HEK293T (cell line): ENCODE measurements around the gene RORC.

ENCODE experiments used
- CTCF ChIA-PET: fragments of 350-600 bp; formaldehyde crosslinking; extraction: SDS; loops from one replicate; lab custom pipeline; 2021; ENCODE audit warnings: antibody characterized with exemption, inconsistent platforms; lab: Yijun Ruan, JAX
- POLR2A ChIA-PET: fragments of 350-600 bp; formaldehyde crosslinking; extraction: SDS; loops from one replicate; lab custom pipeline; 2020; ENCODE audit warnings: antibody characterized with exemption, inconsistent platforms; lab: Yijun Ruan, JAX
- DNase-seq: peaks from one replicate; pipeline ENCODE4 v3.0.0; 2012; ENCODE audit warnings: mixed read lengths; ENCODE audit errors: extremely low spot score
- ARNT ChIP-seq: fragments of 450-650 bp; IDR thresholded peaks from 2 replicates; pipeline ENCODE4 v1.6.1; 2017; ENCODE audit warnings: mild to moderate bottlenecking
- BHLHE40 ChIP-seq: fragments of 450-650 bp; IDR thresholded peaks from 2 replicates; pipeline ENCODE4 v1.6.1; 2016; ENCODE audit warnings: mild to moderate bottlenecking, moderate library complexity, borderline replicate concordance
- CTBP1 ChIP-seq: fragments of 450-650 bp; IDR thresholded peaks from 2 replicates; pipeline ENCODE4 v1.6.1; 2016; ENCODE audit warnings: borderline replicate concordance
- ELF4 ChIP-seq: fragments of 450-650 bp; IDR thresholded peaks from 2 replicates; pipeline ENCODE4 v1.6.1; 2017; ENCODE audit warnings: antibody characterized with exemption
- FOXA1 ChIP-seq: fragments of 450-650 bp; IDR thresholded peaks from 2 replicates; pipeline ENCODE4 v1.6.1; 2016; ENCODE audit warnings: mild to moderate bottlenecking
- FOXK2 ChIP-seq: fragments of 450-650 bp; IDR thresholded peaks from 2 replicates; pipeline ENCODE4 v1.6.1; 2016; ENCODE audit warnings: mild to moderate bottlenecking
- FOXM1 ChIP-seq: fragments of 450-650 bp; IDR thresholded peaks from 2 replicates; pipeline ENCODE4 v1.6.1; 2017; ENCODE audit warnings: mild to moderate bottlenecking, borderline replicate concordance
- HDGF ChIP-seq: fragments of 450-650 bp; IDR thresholded peaks from 2 replicates; pipeline ENCODE4 v1.6.1; 2017; ENCODE audit warnings: antibody characterized with exemption, borderline replicate concordance
- L3MBTL2 ChIP-seq: fragments of 450-650 bp; conservative IDR thresholded peaks from 2 replicates; pipeline ENCODE4 v1.6.1; 2016; ENCODE audit warnings: mild to moderate bottlenecking
- LEF1 ChIP-seq: fragments of 450-650 bp; IDR thresholded peaks from 2 replicates; pipeline ENCODE4 v1.6.1; 2017; ENCODE audit warnings: mild to moderate bottlenecking, borderline replicate concordance
- NFRKB ChIP-seq: fragments of 450-650 bp; IDR thresholded peaks from 2 replicates; pipeline ENCODE4 v1.6.1; 2016; ENCODE audit warnings: mild to moderate bottlenecking, moderate library complexity
- SP1 ChIP-seq: fragments of 450-650 bp; IDR thresholded peaks from 2 replicates; pipeline ENCODE4 v1.6.1; 2017
- SUZ12 ChIP-seq: fragments of 450-650 bp; IDR thresholded peaks from 2 replicates; pipeline ENCODE4 v1.6.1; 2016; ENCODE audit warnings: mild to moderate bottlenecking
- TARDBP ChIP-seq: fragments of 450-650 bp; IDR thresholded peaks from 2 replicates; pipeline ENCODE4 v1.6.1; 2016
- ZNF384 ChIP-seq: fragments of 450-650 bp; IDR thresholded peaks from 2 replicates; pipeline ENCODE4 v1.6.1; 2016
- TF ChIP-seq, protein P1 (sequence below): fragments of 450-650 bp; IDR thresholded peaks from 2 replicates; pipeline ENCODE4 v1.6.1; 2016

The RORC gene

DNA sequence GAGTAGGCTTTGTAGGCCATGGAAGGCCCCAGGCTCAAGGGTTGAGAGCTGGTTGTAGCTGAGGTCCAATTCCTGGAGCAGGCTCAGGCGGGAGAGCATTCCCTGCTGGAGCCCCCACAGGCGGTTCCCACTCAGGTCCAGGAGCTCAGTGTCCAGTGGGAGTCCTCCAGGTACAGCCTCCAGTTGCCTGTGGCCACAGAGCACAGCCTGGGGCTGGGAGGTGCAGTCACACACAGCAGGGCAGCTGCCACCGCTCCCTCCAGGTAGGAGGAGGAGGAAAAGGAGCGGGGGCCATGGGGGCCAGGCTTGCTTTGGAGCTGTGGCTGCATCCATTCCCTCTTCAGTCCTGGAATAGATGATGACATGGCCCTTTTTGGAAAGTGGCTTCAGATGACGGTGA lies 29.2 kb downstream of the RORC start:
- TF ChIP-seq FOXK2 (no peak), L3MBTL2 (no peak), HDGF (no peak), NFRKB (no peak), FOXA1 (no peak), SUZ12 (no peak), LEF1 (no peak), ARNT (no peak)
- DNase-seq = no peak
- ChIA-PET POLR2A (interaction anchor here (0.7 to 1.4 kb wide), 4 partner anchors 9 to 521 kb away, joined by 3 to 4 read pairs (median 4); partner anchors contain the start of genes CGN, MRPL9 and ZNF687), CTCF (interaction anchor here (1.2 kb wide), 1 partner anchor 9 kb away, joined by 3 read pairs; no protein-coding TSS in a partner anchor)

DNA sequence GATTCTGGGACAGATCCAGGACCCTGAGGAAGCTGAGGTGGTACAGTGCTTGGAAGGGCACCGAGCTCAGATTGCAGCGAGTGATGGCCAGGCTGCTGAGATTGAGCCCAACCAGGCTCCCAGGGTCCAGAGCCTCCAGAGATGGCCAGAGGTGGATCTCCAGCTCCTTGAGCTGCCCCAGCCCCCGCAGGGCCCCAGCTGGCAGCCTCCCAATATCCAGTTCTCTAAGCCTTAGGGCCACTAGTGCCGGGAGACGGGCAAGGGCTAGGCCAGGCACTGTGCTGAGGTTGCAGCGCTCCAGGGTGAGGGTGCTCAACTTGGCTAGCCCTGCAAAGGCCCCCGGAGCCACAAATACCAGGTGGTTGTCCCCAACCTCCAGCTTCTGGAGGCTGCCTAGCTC lies 29.8 kb downstream of the RORC start:
- POLR2A ChIA-PET = interaction anchor here (0.7 to 1.4 kb wide), 3 partner anchors 9 to 290 kb away, joined by 3 to 4 read pairs (median 4); partner anchors contain the start of genes CGN and MRPL9
- DNase-seq = no peak
- TF ChIP-seq TARDBP = no peak
- TF ChIP-seq FOXM1 = no peak
- TF ChIP-seq ZNF384 = no peak
- no peak for TF ChIP-seq CTBP1
- TF ChIP-seq NFRKB = no peak
- TF ChIP-seq L3MBTL2 = no peak
- TF ChIP-seq ELF4 = no peak
- no peak for TF ChIP-seq SUZ12
- no peak for TF ChIP-seq LEF1
- CTCF ChIA-PET = interaction anchor here (1.2 kb wide), 1 partner anchor 9 kb away, joined by 3 read pairs; no protein-coding TSS in a partner anchor

DNA sequence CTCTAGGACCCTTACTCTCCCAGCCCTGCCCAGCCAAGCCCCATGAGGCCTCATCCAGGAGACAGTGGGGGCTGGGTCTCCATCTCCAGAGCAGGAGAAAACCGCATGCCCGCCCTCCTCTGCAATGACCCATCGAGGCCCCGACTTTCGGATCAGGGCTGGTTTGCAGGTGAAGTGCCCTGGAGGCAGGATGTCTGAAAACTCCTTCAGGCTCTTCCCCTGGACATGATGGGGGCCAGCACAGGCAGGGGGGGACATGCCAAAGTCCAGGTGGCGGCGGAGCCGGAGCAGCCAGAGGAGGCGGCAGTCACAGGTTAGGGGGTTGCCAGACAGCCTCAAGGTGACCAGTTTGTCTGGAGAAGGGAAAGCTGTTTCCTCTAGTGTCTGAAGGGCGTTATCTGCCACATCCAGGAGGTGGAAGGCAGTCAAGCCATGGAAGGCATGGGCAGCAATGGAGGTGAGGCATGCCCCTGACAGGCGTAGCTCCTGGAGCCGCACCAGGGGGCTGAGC lies 30.2 kb downstream of the RORC start:
- CTCF ChIA-PET = interaction anchor here (1.2 kb wide), 1 partner anchor 10 kb away, joined by 3 read pairs; no protein-coding TSS in a partner anchor
- DNase-seq = no peak
- POLR2A ChIA-PET = interaction anchor here (1.0 to 1.4 kb wide), 2 partner anchors 10 to 38 kb away, joined by 4 read pairs; partner anchors contain the start of gene MRPL9
- no peak for TF ChIP-seq HDGF
- TF ChIP-seq NFRKB = no peak
- no peak for TF ChIP-seq BHLHE40
- no peak for TF ChIP-seq SUZ12
- no peak for TF ChIP-seq FOXK2
- no peak for TF ChIP-seq L3MBTL2
- no peak for TF ChIP-seq FOXM1
- TF ChIP-seq TARDBP = no peak
- TF ChIP-seq CTBP1 = no peak
- TF ChIP-seq ZNF384 = no peak
- TF ChIP-seq ELF4 = no peak
- TF ChIP-seq, protein P1, sequence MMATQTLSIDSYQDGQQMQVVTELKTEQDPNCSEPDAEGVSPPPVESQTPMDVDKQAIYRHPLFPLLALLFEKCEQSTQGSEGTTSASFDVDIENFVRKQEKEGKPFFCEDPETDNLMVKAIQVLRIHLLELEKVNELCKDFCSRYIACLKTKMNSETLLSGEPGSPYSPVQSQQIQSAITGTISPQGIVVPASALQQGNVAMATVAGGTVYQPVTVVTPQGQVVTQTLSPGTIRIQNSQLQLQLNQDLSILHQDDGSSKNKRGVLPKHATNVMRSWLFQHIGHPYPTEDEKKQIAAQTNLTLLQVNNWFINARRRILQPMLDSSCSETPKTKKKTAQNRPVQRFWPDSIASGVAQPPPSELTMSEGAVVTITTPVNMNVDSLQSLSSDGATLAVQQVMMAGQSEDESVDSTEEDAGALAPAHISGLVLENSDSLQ = no peak
- TF ChIP-seq LEF1 = no peak
- no peak for TF ChIP-seq SP1
- no peak for TF ChIP-seq FOXA1
- TF ChIP-seq ARNT = no peak

DNA sequence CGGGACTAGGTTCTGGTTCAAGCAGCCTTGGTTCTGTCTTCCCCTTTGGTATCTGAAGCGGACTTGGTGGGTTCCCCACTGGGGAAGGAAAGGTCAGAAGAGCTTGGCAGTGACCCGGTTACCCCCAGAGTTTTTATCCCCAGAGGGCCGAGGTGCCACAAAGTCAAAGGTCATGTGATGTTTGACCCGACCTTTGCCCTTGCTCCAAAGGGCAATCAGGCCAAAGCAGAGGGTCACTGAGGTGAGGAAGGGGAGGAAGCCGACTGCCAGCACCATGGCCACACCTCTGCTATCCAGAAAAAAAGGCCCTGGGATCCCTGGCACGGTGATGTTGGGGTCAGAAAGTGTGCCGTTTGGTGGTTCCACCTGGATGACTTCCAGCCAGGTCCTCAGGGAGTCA lies 30.8 kb downstream of the RORC start:
- no peak for DNase-seq
- TF ChIP-seq TARDBP = no peak
- TF ChIP-seq CTBP1 = no peak
- TF ChIP-seq FOXM1 = no peak
- no peak for TF ChIP-seq L3MBTL2
- TF ChIP-seq ZNF384 = no peak
- TF ChIP-seq FOXK2 = no peak
- no peak for TF ChIP-seq SP1
- no peak for TF ChIP-seq HDGF
- no peak for TF ChIP-seq ELF4
- TF ChIP-seq, protein P1 = no peak
- no peak for TF ChIP-seq ARNT
- no peak for TF ChIP-seq FOXA1
- no peak for TF ChIP-seq LEF1
- TF ChIP-seq SUZ12 = no peak
- TF ChIP-seq NFRKB = no peak
- TF ChIP-seq BHLHE40 = no peak
- POLR2A ChIA-PET = no interaction called here
- CTCF ChIA-PET = no interaction called here

DNA sequence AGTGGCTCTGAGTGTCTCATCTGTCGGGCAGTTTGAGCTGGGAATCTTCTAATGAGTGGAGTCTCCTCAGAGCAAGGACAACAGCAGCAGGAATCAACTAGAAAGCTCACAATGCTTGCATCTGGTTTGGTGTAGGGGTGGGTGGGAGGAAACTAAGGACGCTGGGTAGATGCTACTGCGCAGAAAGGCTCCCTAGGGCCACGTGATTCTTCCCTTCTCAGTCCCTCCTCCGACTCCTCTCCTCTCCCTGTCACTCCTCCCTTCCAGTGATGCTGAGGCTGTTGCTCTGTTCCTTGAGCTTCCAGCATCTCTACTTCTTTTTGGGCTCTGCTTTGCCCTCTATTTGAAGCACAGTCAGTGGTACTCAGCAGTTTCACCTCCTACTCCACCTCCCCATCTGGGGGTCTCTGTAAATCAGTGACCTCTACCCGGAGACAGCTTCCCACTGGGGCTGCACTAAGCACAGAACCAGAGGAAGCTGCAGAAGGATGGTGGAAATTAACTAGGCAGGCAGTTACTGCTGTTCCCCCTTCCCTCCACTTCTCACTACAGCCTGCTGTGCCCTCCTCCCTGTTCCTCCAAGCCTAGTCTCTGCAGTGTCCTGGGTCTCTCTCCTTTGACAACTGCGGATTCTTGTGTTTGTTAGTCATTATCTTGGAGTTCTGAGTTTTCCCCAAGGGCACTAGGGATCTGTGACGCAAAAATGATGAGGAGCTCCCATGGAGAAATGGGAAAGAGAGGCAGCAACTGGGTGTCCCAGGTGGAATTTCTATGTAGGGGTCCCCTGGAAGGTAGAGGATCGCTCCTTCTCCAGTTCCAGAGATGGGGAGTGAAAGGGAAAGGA lies 32.2 kb downstream of the RORC start:
- CTCF ChIA-PET = interaction anchor here (1.2 kb wide), 1 partner anchor 37 kb away, joined by 4 read pairs; no protein-coding TSS in a partner anchor
- TF ChIP-seq CTBP1 (no peak), NFRKB (no peak), L3MBTL2 (no peak), HDGF (no peak), SUZ12 (no peak), LEF1 (no peak), BHLHE40 (no peak), FOXK2 (no peak), FOXA1 (no peak), TARDBP (no peak), ELF4 (no peak), FOXM1 (no peak), ARNT (no peak), ZNF384 (no peak), SP1 (no peak)
- TF ChIP-seq, protein P1 = no peak
- POLR2A ChIA-PET = interaction anchor here (0.7 kb wide), 1 partner anchor 12 kb away, joined by 3 read pairs; no protein-coding TSS in a partner anchor
- no peak for DNase-seq
